K562 (cell line): ENCODE data around the gene DENND5B. TPM values are rescaled to one million over a fixed set of nuclear protein-coding genes. Genes with fewer than 3 reads are reported as not detected.
"Not testable (repeated sequence)": the region's sequence is repeated elsewhere in the genome, so short reads cannot be mapped to it uniquely, and the experiment has no call there.

Experiments
- ATAC-seq: fragments of 200-7000 bp; cut with Tn5 transposase; 3 replicates; pipeline ENCODE4 v1.9.1; 2020; ENCODE audit warnings: moderate library complexity
- BruUV-seq: library from RNA; stranded (reverse); fragments of 400-500 nt; replicated peaks from 2 replicates; lab custom pipeline; 2021; lab: Mats Ljungman, UMichigan
- CTCF ChIA-PET: fragments of 300-600 bp; formaldehyde crosslinking; extraction: SDS; loops from one replicate; lab custom pipeline; 2021; ENCODE audit warnings: low intra/inter-chr PET ratio; lab: Yijun Ruan, JAX
- POLR2A ChIA-PET: fragments of 300-600, 350-650 bp; sonication (Branson Sonifier 250); formaldehyde crosslinking; extraction: SDS; loops from one replicate; lab custom pipeline; 2021; ENCODE audit warnings: antibody characterized with exemption, inconsistent platforms; lab: Yijun Ruan, JAX
- DNase-seq, 4 experiments: peaks; one replicate each; pipeline versions ENCODE4 v3.0.0 to v3.0.0-alpha.2; 2011 to 2018; ENCODE audit warnings: low spot score in 3 of 4, mixed read lengths in 3 of 4; ENCODE audit errors: extremely low read depth in 1 of 4
- FAIRE-seq: peaks from 2 replicates; lab custom pipeline; 2011; peaks lifted over from hg19 to GRCh38; lab: Jason Lieb, UNC
- H2AFZ ChIP-seq: 2 replicates; pipeline ENCODE4 v1.6.0; 2011; ENCODE audit warnings: low read depth, low read length, control low read depth, inconsistent platforms
- H3K27ac ChIP-seq: fragments of 200-600 bp; 3 replicates; pipeline ENCODE4 v1.8.0; 2011; ENCODE audit warnings: low read depth, mild to moderate bottlenecking, control low read depth, inconsistent platforms, low read length, moderate library complexity, mixed read lengths; ENCODE audit errors: extremely low read depth
- H3K27me3 ChIP-seq, 2 experiments: fragments of 300-600 bp in 1 of 2; 2 replicates in 1 of 2; 3 replicates in 1 of 2; pipeline versions ENCODE4 v1.6.0 to v1.8.0; 2011; ENCODE audit warnings: inconsistent platforms in 2 of 2, low read length in 2 of 2, mild to moderate bottlenecking in 1 of 2, mixed read lengths in 1 of 2, moderate library complexity in 1 of 2; ENCODE audit not compliant: control insufficient read depth in 2 of 2, insufficient read depth in 2 of 2
- H3K36me3 ChIP-seq: fragments of 300-600 bp; 3 replicates; pipeline ENCODE4 v1.8.0; 2011; ENCODE audit warnings: mild to moderate bottlenecking, low read length, inconsistent platforms; ENCODE audit not compliant: control insufficient read depth, insufficient read depth
- H3K4me1 ChIP-seq, 2 experiments: fragments of 200-600 bp in 1 of 2; replicated peaks in 1 of 2; 2 replicates in 1 of 2; 3 replicates in 1 of 2; pipeline versions ENCODE4 v1.5.1 to v1.8.0; 2011; ENCODE audit warnings: inconsistent platforms in 2 of 2, low read length in 2 of 2, mild to moderate bottlenecking in 1 of 2, mixed read lengths in 1 of 2, moderate library complexity in 1 of 2; ENCODE audit not compliant: control insufficient read depth in 2 of 2, insufficient read depth in 2 of 2
- H3K4me2 ChIP-seq: 2 replicates; pipeline ENCODE4 v1.6.1; 2011; ENCODE audit warnings: low read length, control low read depth, inconsistent platforms, mixed read lengths; ENCODE audit not compliant: insufficient read depth
- H3K4me3 ChIP-seq: fragments of 200-600 bp; sonication (generic), shearing (Covaris generic); 2 replicates; pipeline ENCODE4 v1.5.1; 2016; ENCODE audit warnings: control low read depth, inconsistent platforms
- H3K79me2 ChIP-seq: fragments of 200-600 bp; 3 replicates; pipeline ENCODE4 v1.8.0; 2011; ENCODE audit warnings: low read length, inconsistent platforms; ENCODE audit not compliant: control insufficient read depth, insufficient read depth
- H3K9ac ChIP-seq, 2 experiments: 2 replicates each; pipeline versions ENCODE4 v1.6.0 to v1.6.1; 2011; ENCODE audit warnings: low read depth in 2 of 2, low read length in 2 of 2, control low read depth in 1 of 2, inconsistent platforms in 1 of 2, mild to moderate bottlenecking in 1 of 2, mixed read lengths in 1 of 2; ENCODE audit not compliant: insufficient read depth in 1 of 2
- H3K9me1 ChIP-seq: one replicate; pipeline ENCODE4 v1.6.0; 2011; ENCODE audit warnings: inconsistent platforms, mild to moderate bottlenecking, low read length, moderate library complexity; ENCODE audit not compliant: control insufficient read depth, insufficient read depth
- H3K9me3 ChIP-seq: replicated peaks from 2 replicates; pipeline ENCODE4 v1.5.1; 2011; ENCODE audit warnings: low read depth, low read length, inconsistent platforms; ENCODE audit not compliant: control insufficient read depth, insufficient read depth
- H4K20me1 ChIP-seq: replicated peaks from 2 replicates; pipeline ENCODE4 v1.6.1; 2011; ENCODE audit warnings: low read length, inconsistent platforms, mixed read lengths; ENCODE audit not compliant: control insufficient read depth, insufficient read depth
- JUND ChIP-seq, 2 experiments: IDR thresholded peaks; 2 replicates in 1 of 2; 3 replicates in 1 of 2; pipeline ENCODE4 v1.6.1; 2011; ENCODE audit warnings: borderline replicate concordance in 2 of 2, low read depth in 2 of 2, low read length in 2 of 2, improper control_type of control experiment in 1 of 2, missing biosample characterization in 1 of 2, missing genetic modification characterization in 1 of 2, missing genetic modification reagents in 1 of 2
- NR2C1 ChIP-seq, 2 experiments: fragments of 450-650 bp; IDR thresholded peaks; 2 replicates each; pipeline ENCODE4 v1.6.1; 2017; ENCODE audit warnings: mild to moderate bottlenecking in 2 of 2, antibody characterized with exemption in 1 of 2, inconsistent platforms in 1 of 2, missing compliant biosample characterization in 1 of 2, missing genetic modification characterization in 1 of 2
- NR2C2 ChIP-seq, 2 experiments: fragments of 200-800 bp in 1 of 2; sonication (Bioruptor generic) in 1 of 2; sonication (generic) in 1 of 2; formaldehyde crosslinking in 1 of 2; IDR thresholded peaks; 2 replicates each; pipeline versions ENCODE4 v1.6.1 to v1.8.0; 2016 to 2022; ENCODE audit warnings: mild to moderate bottlenecking in 1 of 2, missing compliant biosample characterization in 1 of 2, missing genetic modification characterization in 1 of 2, missing genetic modification reagents in 1 of 2
- SRSF1 ChIP-seq: fragments of 200-400 bp; formaldehyde crosslinking; IDR thresholded peaks from 2 replicates; pipeline ENCODE4 v1.6.1; 2017; ENCODE audit warnings: mild to moderate bottlenecking, low read depth, low read length, moderate library complexity
- ZEB2 ChIP-seq: fragments of 450-650 bp; IDR thresholded peaks from 2 replicates; pipeline ENCODE4 v1.6.1; 2016
- ZNF354B ChIP-seq: fragments of 250-450 bp; sonication (Bioruptor Pico); IDR thresholded peaks from 2 replicates; pipeline ENCODE4 v1.4.0; 2020
- WGBS: fragments of 100-300 bp; shearing (Covaris generic); methylation state at CpG from one replicate; pipeline ENCODE4 v1.1.6; 2016; ENCODE audit warnings: low coverage, mixed read lengths; ENCODE audit not compliant: insufficient coverage; ENCODE audit errors: missing lambda C conversion rate; 5-methylcytosine and 5-hydroxymethylcytosine counted together
- in situ Hi-C: fragments of 300-500 bp; cut with MboI; formaldehyde crosslinking; loops from 4 replicates; pipeline ENCODE4 v1.15.0; 2018; ENCODE audit warnings: inconsistent platforms, mixed read lengths
- intact Hi-C: fragments of 100-400 bp; cut with micrococcal nuclease; formaldehyde crosslinking; loops from 2 replicates; pipeline ENCODE4 v1.14.2; 2022
- polyA plus RNA-seq, 8 experiments: library from polyadenylated mRNA; depleted of rRNA in 4 of 8; stranded (reverse) in 5 of 8; unstranded in 3 of 8; fragments of >200 nt; fragmentation: Nextera tagmentation in 2 of 8; fragmentation: Illumina TruSeq in 1 of 8; extraction: Ambion mirVana in 2 of 8; extraction: Trizol in 1 of 8; gene quantifications; 2 replicates each; pipeline versions ENCODE4 v1.2.1 to v1.2.3, GENCODE V29; 2011 to 2014; ENCODE audit warnings: inconsistent platforms in 1 of 8, missing spikeins in 1 of 8
- total RNA-seq, 7 experiments: library from RNA; depleted of rRNA in 6 of 7; stranded (reverse); fragments of >200 nt in 6 of 7; fragmentation: Illumina TruSeq in 2 of 7; extraction: Trizol in 2 of 7; gene quantifications; 2 replicates each; pipeline versions ENCODE4 v1.2.1 to v1.2.3, GENCODE V29; 2011 to 2021; ENCODE audit warnings: low replicate concordance in 1 of 7
- TF ChIP-seq, protein P1 (sequence below), 2 experiments: fragments of 450-650 bp in 1 of 2; sonication (generic) in 1 of 2; formaldehyde crosslinking in 1 of 2; IDR thresholded peaks in 1 of 2; conservative IDR thresholded peaks in 1 of 2; 2 replicates each; pipeline versions ENCODE4 v1.6.1 to v1.8.1; 2016 to 2023; ENCODE audit warnings: mild to moderate bottlenecking in 2 of 2, moderate library complexity in 2 of 2, inconsistent platforms in 1 of 2, missing genetic modification reagents in 1 of 2

Gene DENND5B
- total and polyA plus RNA-seq, 9 of the 15 experiments (the other 6 are each of a cell fraction or from before 2014, with no cell fraction given): 0.99 to 6.0 (median 3.6) TPM

DNA sequence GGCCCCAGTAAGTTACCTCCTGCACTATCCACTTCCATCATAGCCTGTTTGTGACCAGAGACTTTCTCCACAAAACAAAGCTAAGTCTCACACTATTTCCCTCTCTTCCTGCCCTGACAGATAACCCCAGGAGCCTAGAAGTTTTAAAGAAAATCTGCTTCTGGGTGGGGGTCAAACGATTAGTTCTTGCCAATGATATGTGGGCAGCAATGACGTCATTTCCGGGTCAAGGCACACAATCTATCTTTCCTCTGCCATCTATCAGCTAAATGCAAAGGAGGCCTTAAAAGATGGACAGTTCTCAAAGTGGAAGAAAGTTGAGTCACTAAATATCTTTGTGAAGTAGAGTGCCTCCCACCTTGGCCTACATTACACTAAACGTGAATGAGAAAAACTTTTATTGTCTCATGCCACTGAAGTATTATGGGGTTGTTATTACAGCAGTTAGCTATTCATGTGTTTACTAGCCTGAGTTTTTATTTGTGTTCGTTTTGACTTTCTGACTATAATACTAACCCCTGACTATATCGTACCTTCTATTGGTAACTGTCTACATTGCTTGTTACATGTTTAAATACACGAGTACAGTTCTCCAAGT, 86.2 kb downstream of the DENND5B start (continued):
- TF ChIP-seq, protein P1, sequence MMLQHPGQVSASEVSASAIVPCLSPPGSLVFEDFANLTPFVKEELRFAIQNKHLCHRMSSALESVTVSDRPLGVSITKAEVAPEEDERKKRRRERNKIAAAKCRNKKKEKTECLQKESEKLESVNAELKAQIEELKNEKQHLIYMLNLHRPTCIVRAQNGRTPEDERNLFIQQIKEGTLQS (IDR thresholded peaks at IDR 0.05): peak; percentile 84
- TF ChIP-seq, protein P1 (CRISPR knock-in tag; conservative IDR thresholded peaks at IDR 0.05): no peak
- TF ChIP-seq NR2C2 (CRISPR knock-in tag; IDR thresholded peaks at IDR 0.05) (no peak), NR2C2 (tag; IDR thresholded peaks at IDR 0.05) (0 out of 2 replicates have a peak, but pooled peaks have one; percentile 35), SRSF1 (no peak), ZNF354B (CRISPR knock-in tag) (peak; percentile 59; the same call in 1 of the 2 replicates), ZEB2 (no peak), JUND (IDR thresholded peaks at IDR 0.05; ENCODE audit: borderline replicate concordance, low read depth, low read length) (no peak), JUND (tag; IDR thresholded peaks at IDR 0.05; ENCODE audit: borderline replicate concordance, low read depth, low read length) (peak; percentile 49; the same call in 1 of the 3 replicates), NR2C1 (IDR thresholded peaks at IDR 0.05) (no peak), NR2C1 (tag; IDR thresholded peaks at IDR 0.05) (0 out of 2 replicates have a peak, but pooled peaks have one; percentile 41)

DNA sequence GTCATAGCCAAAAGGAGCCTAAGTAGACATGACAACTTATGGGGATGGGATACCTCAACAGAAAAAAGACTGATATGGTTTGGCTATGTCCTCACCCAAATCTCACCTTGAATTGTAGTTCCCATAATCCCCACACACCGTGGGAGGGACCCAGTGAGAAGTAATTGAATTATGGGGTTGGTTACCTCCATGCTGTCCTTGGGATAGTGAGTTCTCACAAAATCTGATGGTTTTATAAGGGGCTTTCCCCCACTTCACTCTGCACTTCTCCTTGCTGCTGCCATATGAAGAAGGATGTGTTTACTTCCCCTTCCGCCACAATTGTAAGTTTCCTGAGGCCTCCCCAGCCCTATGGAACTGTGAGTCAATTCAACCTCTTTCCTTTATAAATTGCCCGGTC, 89.9 kb downstream of the DENND5B start:
- H2AFZ ChIP-seq, POLR2A ChIA-PET, H3K27ac ChIP-seq, H3K79me2 ChIP-seq, H3K9ac ChIP-seq, H4K20me1 ChIP-seq, DNase-seq, H3K27me3 ChIP-seq, H3K4me2 ChIP-seq, in situ Hi-C loops, H3K36me3 ChIP-seq, H3K9me1 ChIP-seq, H3K9me3 ChIP-seq, H3K4me3 ChIP-seq, BruUV-seq, H3K4me1 ChIP-seq, CTCF ChIA-PET: not testable (repeated sequence)
- WGBS: 29% methylated on average over 3 of the region's 3 CpGs
- intact Hi-C loops: loop anchor here (10.0 kb wide), 1 partner anchor 134 kb away; no protein-coding TSS in a partner anchor
- ATAC-seq (peak; percentile 36; the same call in 1 of the 3 replicates), FAIRE-seq (peak; percentile 15)
